ENCODE results near the gene LDLRAD2. TPM values are rescaled to one million over a fixed set of nuclear protein-coding genes. Genes with fewer than 3 reads are reported as not detected.

Gene LDLRAD2
- total RNA-seq, 1 experiment from 2014 or later: not detected

DNA sequence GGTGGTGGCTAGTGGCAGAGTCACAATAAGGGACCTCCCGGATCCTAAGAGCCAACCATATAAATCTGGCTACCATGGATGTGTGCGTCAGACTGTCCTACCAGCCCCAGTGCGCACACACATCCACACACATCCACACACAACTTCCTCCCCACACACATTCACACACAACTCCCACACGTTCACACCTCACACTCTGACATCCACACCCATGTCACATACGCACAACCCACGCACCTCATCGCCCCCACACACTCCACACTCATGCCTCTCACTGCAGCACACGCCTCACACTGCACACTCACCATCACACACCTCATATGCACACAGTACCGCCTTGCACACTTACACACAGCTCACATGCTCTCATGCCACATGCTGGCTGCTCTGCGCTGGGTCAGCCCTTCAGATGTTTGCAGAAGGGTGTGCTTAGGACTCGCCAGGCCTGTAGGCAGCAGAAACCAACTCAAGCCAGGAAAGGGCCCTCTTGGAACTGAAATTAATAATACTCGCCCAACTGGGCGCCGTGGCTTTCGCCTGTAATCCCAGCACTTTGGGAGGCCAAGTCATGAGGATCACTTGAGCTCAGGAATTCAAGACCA lies 3.0 kb downstream of the LDLRAD2 start:
- DNase-seq (ENCODE audit: unreplicated experiment): no peak
- POLR2A ChIA-PET: no interaction called here
- H3K36me3 Mint-ChIP-seq (ENCODE audit: insufficient read depth, unreplicated experiment): no peaks in the 10 kb centered on the region
- no peaks in the 10 kb centered on the region for H3K9me3 Mint-ChIP-seq (ENCODE audit: unreplicated experiment)
- TF ChIP-seq, protein P1, sequence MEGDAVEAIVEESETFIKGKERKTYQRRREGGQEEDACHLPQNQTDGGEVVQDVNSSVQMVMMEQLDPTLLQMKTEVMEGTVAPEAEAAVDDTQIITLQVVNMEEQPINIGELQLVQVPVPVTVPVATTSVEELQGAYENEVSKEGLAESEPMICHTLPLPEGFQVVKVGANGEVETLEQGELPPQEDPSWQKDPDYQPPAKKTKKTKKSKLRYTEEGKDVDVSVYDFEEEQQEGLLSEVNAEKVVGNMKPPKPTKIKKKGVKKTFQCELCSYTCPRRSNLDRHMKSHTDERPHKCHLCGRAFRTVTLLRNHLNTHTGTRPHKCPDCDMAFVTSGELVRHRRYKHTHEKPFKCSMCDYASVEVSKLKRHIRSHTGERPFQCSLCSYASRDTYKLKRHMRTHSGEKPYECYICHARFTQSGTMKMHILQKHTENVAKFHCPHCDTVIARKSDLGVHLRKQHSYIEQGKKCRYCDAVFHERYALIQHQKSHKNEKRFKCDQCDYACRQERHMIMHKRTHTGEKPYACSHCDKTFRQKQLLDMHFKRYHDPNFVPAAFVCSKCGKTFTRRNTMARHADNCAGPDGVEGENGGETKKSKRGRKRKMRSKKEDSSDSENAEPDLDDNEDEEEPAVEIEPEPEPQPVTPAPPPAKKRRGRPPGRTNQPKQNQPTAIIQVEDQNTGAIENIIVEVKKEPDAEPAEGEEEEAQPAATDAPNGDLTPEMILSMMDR (IDR thresholded peaks at IDR 0.05; ENCODE audit: unreplicated experiment): no peak
- no peak overlapping the region for H3K4me3 Mint-ChIP-seq (ENCODE audit: unreplicated experiment)
- no TSS peak for BruUV-seq (replicated peaks)
- CTCF ChIA-PET: no interaction called here
- intact Hi-C loops (cut with micrococcal nuclease): no loop called here
- H3K27ac Mint-ChIP-seq (ENCODE audit: low read depth, unreplicated experiment): no peak overlapping the region
- peaks cover 8% of the 10 kb centered on the region for H3K4me1 Mint-ChIP-seq (ENCODE audit: insufficient read depth, unreplicated experiment)
- no peaks in the 10 kb centered on the region for H3K27me3 Mint-ChIP-seq (ENCODE audit: insufficient read depth, unreplicated experiment)

DNA sequence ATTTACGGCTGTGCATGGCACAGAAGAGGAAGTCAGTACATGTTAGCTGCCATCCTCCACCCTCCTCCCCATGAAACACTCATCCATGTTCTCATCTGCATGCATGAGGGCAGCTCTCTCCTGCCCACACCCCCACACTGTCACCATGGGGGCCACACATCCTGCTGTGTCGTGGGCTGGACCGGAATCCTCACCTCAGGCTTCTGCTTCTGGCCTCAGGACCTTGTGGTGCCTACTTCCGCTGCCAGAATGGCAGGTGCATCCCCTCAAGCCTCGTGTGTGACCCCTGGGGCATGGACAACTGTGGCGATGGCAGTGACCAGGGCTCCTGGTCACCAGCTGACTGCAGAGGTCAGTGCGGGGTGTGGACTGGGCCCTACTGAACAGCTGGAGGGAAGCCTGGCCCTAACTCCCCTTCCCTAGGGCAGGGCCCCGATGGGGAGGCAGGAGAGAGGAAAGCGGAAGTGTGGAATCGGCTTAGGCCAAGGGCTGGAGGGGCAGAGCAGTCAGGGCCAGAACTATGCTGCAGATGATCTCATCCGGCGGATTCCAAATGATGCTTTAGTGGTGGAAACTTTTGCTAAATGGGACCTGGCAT lies 3.8 kb downstream of the LDLRAD2 start:
- BruUV-seq (replicated peaks): no TSS peak
- CTCF ChIA-PET: no interaction called here
- intact Hi-C loops (cut with micrococcal nuclease): no loop called here
- DNase-seq (ENCODE audit: unreplicated experiment): no peak
- Mint-ChIP-seq H3K27me3 (ENCODE audit: insufficient read depth, unreplicated experiment) (no peaks in the 10 kb centered on the region), H3K9me3 (ENCODE audit: unreplicated experiment) (no peaks in the 10 kb centered on the region), H3K27ac (ENCODE audit: low read depth, unreplicated experiment) (no peak overlapping the region), H3K4me3 (ENCODE audit: unreplicated experiment) (no peak overlapping the region), H3K36me3 (ENCODE audit: insufficient read depth, unreplicated experiment) (no peaks in the 10 kb centered on the region), H3K4me1 (ENCODE audit: insufficient read depth, unreplicated experiment) (peaks cover 8% of the 10 kb centered on the region)
- TF ChIP-seq, protein P1 (IDR thresholded peaks at IDR 0.05; ENCODE audit: unreplicated experiment): no peak
- POLR2A ChIA-PET: no interaction called here

DNA sequence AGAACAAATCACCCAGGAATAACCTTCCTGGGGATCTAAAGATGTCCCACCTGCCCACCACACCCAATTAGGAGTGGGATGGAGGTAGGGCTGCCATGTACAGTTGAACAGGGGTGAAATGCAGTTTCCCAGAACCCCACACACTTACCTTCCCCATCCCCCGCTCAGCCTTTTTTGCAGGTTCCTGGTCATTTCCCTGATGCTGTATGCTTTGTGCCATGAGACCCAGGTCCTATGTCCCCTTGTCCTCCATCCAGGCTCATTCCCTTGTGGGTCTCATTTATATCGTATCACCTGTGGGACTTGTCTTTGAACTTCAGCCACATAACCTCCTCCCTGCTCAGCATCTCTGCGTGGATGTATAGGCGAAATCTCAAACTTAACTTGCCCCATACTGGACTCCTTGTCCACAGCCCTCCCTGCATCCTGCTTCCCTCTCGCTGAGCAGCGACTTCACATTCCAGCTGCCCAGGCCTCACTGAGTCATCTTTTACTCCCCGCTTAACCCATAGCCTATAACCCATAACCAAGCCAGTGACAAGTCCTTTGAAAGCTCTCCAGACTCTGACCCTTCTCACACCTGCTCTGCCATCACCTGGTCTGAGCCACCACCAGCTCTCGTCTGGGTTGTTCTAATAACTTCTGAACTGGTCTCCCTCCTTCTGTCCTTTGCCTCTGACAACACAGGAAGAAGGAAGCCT lies 4.7 kb downstream of the LDLRAD2 start:
- TF ChIP-seq, protein P1 (IDR thresholded peaks at IDR 0.05; ENCODE audit: unreplicated experiment): no peak
- POLR2A ChIA-PET: interaction anchor here (0.6 kb wide), 1 partner anchor 24 kb away, joined by 3 read pairs; no protein-coding TSS in a partner anchor
- intact Hi-C loops (cut with micrococcal nuclease): no loop called here
- peak; percentile 30 for DNase-seq (ENCODE audit: unreplicated experiment)
- H3K9me3 Mint-ChIP-seq (ENCODE audit: unreplicated experiment): no peaks in the 10 kb centered on the region
- H3K36me3 Mint-ChIP-seq (ENCODE audit: insufficient read depth, unreplicated experiment): no peaks in the 10 kb centered on the region
- CTCF ChIA-PET: interaction anchor here (0.8 kb wide), 1 partner anchor 23 kb away, joined by 3 read pairs; no protein-coding TSS in a partner anchor
- BruUV-seq (replicated peaks): no TSS peak
- no peaks in the 10 kb centered on the region for H3K27me3 Mint-ChIP-seq (ENCODE audit: insufficient read depth, unreplicated experiment)
- H3K27ac Mint-ChIP-seq (ENCODE audit: low read depth, unreplicated experiment): peak overlapping the region; percentile 40
- H3K4me1 Mint-ChIP-seq (ENCODE audit: insufficient read depth, unreplicated experiment): peaks cover 8% of the 10 kb centered on the region
- no peak overlapping the region for H3K4me3 Mint-ChIP-seq (ENCODE audit: unreplicated experiment)

DNA sequence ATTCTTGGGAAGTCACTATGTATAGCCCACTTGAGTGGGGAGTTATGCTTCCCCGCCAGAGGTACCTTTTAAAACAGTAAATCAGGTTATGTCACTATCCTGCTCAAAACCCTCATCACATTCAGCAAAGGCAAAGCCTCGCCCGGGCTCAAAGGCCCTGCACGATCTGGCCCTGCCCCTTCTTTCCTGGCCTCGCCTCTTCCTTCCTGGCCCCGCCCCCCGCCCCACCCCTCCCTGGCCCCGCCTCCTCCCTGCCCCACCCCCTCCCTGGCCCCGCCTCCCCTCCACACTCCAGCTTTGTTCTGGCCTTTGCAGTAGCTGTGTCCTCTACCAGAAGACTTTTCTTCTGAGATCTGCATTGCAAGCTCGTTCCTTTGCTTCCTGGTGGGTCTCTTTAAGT lies 6.6 kb downstream of the LDLRAD2 start:
- Mint-ChIP-seq H3K4me3 (ENCODE audit: unreplicated experiment) (no peak overlapping the region), H3K27me3 (ENCODE audit: insufficient read depth, unreplicated experiment) (no peaks in the 10 kb centered on the region), H3K36me3 (ENCODE audit: insufficient read depth, unreplicated experiment) (peaks cover 5% of the 10 kb centered on the region), H3K4me1 (ENCODE audit: insufficient read depth, unreplicated experiment) (peaks cover 8% of the 10 kb centered on the region), H3K27ac (ENCODE audit: low read depth, unreplicated experiment) (no peak overlapping the region), H3K9me3 (ENCODE audit: unreplicated experiment) (no peaks in the 10 kb centered on the region)
- intact Hi-C loops (cut with micrococcal nuclease): no loop called here
- ChIA-PET CTCF (interaction anchor here (0.7 kb wide), 1 partner anchor 9 kb away, joined by 3 read pairs; no protein-coding TSS in a partner anchor), POLR2A (no interaction called here)
- TF ChIP-seq, protein P1 (IDR thresholded peaks at IDR 0.05; ENCODE audit: unreplicated experiment): no peak
- BruUV-seq (replicated peaks): no TSS peak
- DNase-seq (ENCODE audit: unreplicated experiment): peak; percentile 56
